GM19395 (cell line): ENCODE measurements around the gene NLRP5.

Experiments used
- ATAC-seq: cut with Tn5 transposase; IDR thresholded peaks from one replicate; pipeline ENCODE4 v1.9.1; 2021; ENCODE audit warnings: mild to moderate bottlenecking, moderate library complexity; ENCODE audit not compliant: unreplicated experiment

The NLRP5 gene

GRCh38 chr19:56071151-56071550, 84.6 kb downstream of the NLRP5 start:
- ATAC-seq: no peak

GRCh38 chr19:56076498-56076897, 89.9 kb downstream of the NLRP5 start:
- no peak for ATAC-seq

DNA sequence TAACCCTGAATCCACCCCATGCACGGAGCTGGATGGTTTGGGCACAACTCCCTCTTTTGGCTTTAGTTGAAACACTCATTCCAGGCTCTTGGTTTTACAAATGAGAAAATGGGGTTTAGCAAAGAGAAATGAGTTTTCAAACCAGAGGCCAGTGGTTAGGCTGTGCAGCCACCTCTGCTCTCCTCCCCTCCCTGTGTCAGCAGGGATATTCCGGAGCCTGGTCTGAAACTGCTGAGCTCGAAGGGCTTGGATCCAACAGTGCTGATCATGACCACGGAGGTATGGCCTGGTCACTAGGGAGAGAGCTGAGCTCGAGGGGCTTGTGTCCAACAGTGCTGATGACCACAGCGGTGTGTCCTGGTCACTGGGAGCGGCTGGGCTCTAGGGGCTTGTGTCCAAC, 93.0 kb downstream of the NLRP5 start:
- no peak for ATAC-seq

GRCh38 chr19:56080669-56081401, 94.3 kb downstream of the NLRP5 start:
- peak; percentile 84 for ATAC-seq

GRCh38 chr19:56083668-56084067, 97.1 kb downstream of the NLRP5 start:
- no peak for ATAC-seq

DNA sequence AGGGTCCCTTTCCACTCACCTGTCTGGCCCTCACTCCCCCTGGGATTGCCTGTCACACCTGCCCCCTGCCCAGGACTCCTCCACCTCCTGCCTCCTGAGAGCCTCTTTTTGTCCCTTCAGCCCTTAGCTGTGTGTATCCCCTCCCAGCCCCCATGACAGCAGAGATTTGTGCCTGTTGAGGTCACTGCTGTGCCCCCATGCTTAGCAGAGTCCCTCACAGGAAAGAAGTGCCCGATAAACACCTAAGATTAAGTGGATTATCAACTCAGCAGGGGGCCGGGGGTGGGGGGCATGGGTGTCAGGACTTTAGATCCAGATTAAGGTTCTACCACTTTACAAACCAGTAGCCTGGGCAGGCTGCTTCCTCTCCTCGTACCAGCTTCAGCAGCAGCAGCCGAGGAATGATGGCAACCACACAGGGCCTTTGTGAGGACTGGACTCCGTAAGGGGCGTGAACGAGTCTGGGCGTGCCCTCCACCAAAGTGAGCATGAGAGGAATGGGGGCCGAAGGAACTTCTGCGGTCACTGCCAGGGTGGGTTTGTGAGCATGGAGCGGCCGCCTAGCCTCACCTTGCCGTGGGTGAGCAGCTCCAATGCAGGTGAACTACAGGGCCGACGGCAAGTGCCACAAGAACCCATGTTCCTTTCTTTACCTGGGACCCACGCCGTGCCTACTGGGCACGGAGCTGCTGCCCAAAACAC, 98.4 kb downstream of the NLRP5 start:
- ATAC-seq: no peak

DNA sequence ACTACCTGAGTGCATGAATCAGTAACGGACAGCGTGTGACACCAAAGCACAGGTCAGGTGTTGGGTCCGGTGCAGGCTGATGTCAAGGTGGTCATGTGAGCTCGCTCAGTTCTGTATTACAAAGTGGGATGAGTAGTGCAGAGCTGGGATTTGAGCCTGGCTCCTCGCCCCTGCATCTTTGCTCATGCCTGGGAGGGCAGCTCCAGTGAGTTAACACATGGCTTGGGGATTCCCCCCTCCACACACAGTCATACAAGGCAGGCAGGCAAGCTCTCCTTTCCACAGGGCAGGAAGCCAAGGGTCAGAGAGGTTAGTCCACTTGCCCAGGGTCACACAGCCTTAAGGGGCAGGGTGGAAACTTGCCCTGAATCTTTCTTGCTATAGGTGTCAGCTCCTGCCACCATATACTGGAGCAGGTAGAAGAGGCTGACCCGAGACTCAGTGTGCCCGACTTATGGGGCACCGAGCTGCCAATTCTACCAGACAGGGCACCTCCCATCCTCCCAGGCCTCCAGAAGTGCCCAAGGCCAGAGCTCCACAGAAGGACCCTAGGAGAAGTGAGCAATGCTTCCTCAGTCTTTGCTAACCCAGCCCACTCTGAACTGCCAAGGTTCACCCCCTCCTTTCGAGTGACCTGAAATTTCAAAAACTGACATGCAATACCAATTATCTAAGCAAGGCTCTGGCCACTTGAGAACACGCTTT, 99.1 kb downstream of the NLRP5 start:
- no peak for ATAC-seq

GRCh38 chr19:56086671-56087430, 100.3 kb downstream of the NLRP5 start:
- ATAC-seq: no peak

- ATAC-seq: no peak
Measured at GRCh38 chr19:56087647-56088496, 101.3 kb downstream of the NLRP5 start.

DNA sequence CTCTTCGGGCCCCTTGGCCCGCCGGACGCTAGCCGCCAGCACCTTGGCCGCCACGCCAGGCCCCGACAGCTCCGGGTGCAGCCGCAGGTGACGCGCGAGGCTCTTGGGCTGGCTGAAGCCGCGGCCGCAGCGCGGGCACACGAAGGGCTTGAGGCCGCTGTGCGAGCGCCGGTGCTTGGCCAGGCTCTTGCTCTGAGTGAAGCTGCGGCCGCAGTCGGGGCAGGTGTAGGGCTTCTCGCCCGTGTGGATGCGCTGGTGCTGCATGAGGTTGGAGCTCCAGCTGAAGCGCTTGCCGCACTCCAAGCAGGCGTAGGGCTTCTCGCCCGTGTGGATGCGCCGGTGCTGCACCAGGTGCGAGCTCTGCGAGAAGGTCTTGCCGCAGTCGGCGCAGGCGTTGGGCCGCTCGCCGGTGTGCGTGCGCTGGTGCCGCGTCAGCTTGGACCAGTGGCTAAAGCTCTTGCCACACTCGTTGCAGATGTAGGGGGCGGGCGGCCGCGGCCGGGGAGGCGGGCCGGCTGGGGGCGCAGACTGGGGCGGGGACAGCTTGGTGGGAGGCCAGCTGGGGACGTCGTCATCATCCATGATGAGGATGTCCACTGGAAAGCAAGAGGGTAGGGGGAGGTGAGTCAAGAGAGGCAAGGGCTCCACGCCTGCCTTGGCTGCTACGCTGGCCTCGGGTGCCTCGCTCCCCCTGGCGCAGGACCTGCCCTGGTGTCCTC, 102.1 kb downstream of the NLRP5 start:
- ATAC-seq: no peak

DNA sequence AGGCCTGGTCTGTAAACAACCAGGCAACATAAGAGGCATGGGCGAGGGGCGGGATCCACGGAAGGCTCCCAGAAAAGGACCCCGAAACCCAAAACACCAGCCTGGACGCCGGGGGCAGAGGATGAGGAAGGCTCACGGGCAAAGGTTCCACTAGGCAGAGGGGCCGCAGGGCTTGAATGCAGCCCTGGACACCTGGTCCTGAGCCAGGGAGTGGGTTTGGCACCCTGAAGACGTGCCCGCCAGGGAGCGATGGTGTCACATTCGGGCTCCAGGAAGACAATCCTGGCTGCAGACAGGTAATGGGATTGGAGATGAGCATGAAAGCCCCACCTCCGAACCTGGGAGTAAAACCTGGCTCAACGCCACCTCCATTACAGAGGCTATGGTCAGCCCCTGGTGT, 102.8 kb downstream of the NLRP5 start:
- no peak for ATAC-seq

DNA sequence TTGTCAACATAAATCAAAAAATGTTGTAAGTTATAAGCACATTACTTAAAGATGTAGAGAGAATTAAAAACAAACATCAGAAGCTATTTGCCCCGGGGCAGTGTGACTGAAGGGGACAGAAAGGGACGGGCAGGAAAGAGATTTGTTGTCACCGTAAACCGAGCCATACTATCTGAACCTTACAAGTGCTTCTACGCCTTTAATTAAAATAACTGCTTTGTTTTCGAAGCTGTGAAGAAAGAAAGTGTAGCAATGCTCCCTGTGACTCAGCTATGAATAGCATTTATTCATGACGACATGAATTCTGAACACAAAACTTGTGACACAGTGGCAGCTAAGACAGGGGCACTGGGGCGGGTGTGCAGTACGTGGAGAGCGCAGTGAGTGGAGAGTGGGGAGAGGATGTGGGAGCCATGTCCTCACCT, 104.5 kb downstream of the NLRP5 start:
- ATAC-seq: no peak

DNA sequence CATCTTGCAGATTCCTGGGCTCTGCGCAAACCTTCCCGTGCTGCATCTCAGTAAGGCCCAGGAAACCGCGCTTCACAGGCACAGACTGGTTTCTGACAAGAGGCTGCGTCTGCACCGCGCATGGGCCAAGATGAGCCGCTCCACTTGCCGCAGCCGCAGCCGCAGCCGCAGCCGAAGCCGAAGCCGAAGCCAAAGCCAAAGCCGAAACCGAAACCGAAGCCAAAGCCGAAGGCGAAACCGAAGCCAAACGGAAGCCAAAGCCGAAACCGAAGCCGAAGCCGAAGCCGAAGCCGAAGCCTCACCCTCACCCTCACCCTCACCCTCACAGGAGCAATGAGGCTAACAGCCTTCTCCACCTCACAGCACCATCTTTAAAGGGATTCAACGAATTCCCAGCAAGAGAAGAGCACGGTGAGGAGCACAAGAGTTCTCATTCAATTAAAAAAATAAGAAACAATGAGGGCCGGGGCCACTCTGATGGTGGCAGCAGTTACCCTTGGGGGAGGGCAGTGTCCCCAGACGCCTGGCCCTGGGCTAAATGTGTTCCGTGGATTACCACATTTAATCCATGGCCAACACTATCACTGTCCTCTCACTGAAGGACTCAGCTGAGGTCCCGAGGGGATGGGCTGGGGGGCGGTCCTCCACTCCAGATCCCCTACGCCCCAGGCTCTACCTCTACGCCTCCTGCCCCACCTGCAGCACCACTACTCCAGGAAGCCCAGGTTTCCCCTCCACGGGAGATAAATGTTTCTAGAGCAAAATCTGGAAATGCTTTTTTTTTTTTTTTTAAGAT, 105.4 kb downstream of the NLRP5 start:
- ATAC-seq: no peak

DNA sequence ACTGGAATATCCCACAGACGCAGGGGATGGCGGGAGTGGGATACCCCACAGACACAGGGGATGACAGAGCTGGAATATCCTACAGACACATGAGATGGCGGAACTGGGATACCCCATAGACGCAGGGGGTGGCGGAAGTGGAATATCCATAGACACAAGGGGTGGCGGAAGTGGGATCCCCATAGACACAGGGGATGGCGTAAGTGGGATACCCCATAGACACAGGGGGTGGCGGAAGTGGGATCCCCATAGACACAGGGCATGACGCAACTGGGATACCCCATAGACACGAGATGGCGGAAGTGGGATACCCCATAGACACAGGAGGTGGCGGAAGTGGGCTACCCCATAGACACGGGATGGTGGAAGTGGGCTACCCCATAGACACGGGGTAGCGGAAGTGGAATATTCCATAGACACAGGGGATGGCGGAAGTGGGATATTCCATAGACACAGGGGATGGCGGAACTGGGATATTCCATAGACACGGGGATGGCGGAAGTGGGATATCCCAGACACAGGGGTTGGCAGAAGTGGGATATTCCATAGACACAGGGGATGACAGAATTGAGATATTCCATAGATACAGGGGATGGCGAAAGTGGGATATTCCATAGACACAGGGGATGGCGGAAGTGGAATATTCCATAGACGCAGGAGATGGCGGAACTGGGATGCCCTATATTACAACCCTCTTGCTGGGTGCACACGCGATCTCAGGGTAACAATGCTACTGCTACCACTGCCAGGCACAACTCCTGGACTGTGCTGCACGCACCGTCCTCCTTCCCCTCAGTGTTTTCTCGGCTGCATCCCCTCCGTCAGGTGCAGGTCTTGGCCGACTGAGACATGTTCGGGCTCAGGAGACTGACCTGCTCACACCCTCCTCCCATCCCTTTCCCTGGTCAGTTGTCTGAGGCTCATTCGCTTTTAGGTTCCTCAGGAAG, 106.4 kb downstream of the NLRP5 start:
- ATAC-seq: no peak

DNA sequence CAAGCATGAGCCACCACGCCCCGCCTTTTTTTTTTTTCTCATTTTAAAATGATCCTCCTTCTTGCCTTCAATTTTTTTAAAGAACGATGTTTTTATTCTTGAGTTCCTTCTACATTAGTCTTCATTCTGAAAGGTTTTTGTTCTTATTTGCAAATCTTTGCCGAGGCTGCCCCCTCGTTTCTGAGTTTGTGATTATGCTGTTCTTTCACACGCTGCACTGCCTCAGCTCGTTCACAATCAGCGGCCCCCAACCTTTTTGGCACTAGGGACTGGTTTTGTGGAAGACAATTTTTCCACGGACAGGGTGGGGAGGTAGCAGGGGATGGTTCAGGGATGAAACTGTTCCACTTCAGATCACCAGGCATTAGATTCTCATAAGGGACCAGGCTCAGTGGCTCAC, 107.9 kb downstream of the NLRP5 start:
- no peak for ATAC-seq

- ATAC-seq: no peak
Measured at GRCh38 chr19:56096665-56097064, 110.1 kb downstream of the NLRP5 start.

- no peak for ATAC-seq
Measured at GRCh38 chr19:56097306-56097705, 110.7 kb downstream of the NLRP5 start.

DNA sequence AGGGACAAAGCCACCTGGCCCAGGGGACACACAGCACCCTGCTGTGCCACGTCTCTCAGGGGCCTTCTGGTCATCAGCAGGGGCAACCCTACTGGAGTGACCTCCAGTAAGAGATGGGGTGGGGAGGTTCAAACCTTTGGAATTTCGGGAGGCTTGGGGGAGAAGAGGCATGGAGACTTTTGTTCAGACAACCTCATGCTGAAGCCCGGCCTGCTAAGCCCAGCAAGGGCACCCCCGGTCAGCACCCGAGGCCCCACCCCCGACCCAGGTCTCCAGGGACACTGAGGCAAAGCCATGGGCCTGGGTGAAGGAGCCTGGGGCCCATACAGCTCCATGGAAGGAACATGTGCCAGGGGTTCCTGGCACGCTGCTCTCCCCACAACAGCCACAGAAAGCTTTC, 111.2 kb downstream of the NLRP5 start:
- ATAC-seq: no peak
